Ureter (tissue), 1 donor: ENCODE results near the gene ZNF827. TPM values are rescaled to one million over a fixed set of nuclear protein-coding genes. Genes with fewer than 3 reads are reported as not detected.

Experiments used
- DNase-seq: peaks from one replicate; pipeline ENCODE4 v3.0.0-alpha.2; 2020; ENCODE audit warnings: low spot score
- total RNA-seq: library from RNA; stranded (reverse); gene quantifications from one replicate; pipeline ENCODE4 v1.2.4, GENCODE V29; 2023
- donor health status: DM: yes; HTN: yes; CAD: no.

Gene ZNF827
- total RNA-seq, 1 donor from 2014 or later: 59.4 TPM

DNA sequence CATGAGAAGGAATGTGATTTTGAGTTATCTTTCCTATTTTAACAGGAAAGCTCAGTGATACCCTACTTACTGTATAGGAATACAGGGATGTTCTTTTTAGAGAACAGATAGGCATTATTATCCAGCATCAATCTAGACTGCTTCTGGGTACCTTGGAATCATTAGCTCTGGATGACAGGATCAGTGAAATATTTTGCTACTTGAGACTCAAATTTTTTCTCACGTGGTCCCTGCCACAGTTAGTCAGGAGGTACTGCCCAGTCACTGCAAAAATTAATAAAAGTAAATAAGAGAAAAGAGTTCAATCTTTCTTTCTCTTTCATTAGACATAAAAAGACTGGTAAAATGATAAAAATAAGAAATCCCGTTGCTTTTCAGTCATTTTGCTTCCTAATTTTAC is 5.5 kb downstream of the ZNF827 start:
- no peak for DNase-seq

DNA sequence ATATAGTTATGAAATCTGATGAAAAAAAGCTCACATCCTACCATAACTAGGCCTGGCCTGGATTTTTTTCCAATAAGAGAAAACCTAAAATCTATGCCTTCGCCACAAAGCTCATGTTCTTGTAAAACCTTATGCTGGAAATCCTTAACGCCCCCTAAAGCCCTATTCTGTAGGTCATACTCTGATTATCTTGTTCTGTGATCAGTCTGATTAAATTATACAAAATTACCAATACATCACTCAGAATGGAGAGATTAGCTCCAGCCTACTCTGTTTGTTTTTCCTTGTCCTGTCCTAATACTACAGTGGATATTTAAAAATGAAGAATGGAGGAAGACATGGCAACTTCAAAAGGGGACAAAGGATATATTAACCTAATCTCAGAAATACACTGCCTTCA is 7.2 kb downstream of the ZNF827 start:
- no peak for DNase-seq

DNA sequence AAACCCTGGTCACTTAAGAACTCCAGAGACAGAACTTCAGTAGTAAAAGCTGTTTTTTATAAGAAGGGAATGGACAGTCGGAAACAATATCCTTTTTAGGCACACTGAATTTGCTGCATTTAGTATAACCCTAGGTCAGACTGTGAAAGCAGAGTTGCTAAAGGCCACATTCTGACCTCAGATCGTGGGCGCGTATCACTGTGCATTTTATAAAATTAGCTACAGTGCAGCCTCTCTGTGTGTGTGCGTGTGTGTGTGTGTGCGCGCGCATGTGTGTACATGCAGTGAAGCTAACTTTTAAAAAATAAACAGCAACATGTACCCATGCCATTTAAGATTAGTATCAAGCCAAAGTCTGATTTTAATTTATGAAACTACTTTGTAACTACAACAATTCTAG is 8.0 kb downstream of the ZNF827 start:
- no peak for DNase-seq

DNA sequence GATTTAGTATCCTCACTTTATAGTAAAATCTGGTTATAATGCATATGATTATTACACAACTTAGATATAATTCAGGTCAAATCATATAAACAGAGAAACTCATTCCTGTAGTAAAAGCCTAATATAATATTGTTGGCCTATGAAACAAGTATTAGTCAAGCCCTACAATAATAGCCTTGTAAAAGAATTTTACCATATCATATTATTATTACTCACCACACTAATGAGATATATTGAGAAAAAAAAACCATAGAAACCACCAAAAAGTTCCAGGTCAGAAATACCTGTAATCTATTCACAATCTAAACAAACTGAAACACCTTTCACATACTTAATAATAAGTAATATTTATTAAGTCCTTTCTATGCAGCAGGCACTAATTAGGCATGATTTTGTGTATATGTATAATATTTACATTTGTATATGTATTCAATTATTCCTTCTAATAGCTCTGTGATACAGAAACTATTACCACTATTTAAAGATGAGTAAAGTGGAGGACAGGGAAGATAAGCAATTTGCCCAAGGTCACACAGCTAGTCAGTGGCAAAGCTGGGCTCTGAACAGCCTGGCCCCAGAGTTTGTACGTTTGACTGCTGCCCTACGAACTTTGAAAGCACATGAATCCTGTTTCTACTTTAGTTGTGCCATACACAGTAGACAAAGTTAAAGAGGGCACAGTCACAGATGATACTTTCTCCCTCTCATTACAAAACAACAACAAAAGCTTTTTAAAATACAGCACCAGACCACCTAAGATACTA is 9.0 kb downstream of the ZNF827 start:
- no peak for DNase-seq

DNA sequence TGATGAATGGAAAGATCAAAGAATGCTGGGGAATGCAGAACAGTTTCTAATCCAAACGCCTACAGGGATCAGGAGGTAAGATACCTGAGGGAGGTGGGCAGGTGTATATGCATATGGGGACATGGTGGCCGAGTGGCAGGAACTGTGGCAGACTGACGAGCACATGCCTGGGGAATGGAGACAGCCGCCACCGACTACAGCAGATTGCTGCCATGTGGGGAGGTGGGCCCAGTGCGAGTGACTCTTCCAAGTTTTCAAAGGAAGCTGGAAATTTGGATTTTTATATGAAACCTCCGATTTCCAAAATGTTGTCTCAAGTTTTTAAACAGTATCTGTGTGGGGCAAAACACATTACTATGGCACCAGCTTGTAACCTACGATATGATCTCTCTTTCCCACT is 9.9 kb downstream of the ZNF827 start:
- no peak for DNase-seq

DNA sequence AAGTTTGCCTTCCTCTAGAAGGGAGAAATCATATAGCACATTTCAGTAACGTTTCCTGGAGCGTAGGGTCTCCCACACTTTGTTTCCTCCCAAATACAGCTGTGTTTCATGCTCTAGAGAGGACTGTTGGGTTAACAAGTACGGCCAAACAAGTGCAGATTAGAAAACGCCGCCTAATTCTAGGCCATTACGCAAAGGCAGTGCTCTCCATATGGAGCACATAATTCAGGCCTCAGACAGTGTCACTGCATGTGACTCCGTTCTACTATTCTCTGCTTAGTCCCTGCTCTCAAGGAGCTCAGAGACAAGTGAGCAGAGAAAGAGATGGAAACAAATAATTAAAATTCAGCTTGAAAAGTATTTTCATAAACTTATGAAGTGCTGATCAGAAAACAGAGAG is 11.6 kb downstream of the ZNF827 start:
- no peak for DNase-seq

DNA sequence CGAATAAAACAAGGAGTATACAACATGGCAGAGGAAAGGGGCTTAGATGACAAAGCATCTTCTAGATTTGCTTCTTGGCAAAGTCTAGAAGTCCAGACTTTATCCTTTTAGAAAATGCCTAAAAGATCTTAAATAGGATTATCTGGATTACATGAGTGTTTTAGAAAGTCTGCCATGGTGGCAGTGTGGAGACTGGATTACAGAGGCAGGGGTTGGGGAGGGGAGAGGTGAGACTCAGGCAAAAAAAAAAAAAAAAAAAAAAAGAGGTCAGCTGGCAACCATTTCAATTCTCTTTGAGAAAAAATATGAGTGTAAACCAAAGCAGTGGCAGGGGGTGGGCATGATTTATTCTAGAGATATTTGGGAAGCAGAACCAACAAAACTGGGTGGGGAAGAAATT is 17.4 kb downstream of the ZNF827 start:
- DNase-seq: no peak

DNA sequence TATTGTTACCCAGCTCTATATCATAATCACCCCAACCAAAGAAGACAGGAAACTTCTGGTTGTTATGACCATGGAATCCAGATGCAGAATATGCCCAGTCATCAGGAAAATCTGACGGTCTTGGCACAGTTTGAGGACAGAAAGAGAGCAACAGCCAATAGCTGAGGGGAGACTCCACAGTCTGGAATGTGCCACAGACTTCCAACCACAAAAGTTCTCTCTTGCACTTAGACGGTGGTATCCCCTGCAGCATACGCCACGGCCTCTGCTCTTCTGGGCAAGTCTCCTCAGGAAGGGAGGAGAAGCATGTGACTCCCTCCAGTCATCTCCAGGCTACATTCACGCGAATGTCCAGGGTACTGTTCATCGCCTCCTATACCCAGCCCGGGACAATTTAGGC is 18.4 kb downstream of the ZNF827 start:
- DNase-seq: no peak

DNA sequence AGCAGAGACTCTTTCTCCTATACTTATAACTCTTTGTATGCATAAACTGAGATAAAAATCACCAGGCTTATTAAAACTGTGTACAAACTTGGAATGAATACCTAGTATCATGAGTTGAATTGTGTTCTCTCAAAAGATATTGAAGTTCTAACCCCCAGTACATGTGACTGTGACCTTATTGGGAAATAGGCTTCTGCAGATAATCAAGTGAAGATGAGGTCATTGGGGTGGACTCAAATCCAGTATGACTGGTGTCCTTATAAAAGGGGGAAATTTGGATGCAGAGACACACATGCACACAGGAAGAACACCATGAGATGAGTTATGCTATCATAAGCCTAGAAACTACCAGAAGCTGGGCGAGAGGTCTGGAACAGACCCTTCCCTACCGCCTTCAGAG is 26.2 kb downstream of the ZNF827 start:
- no peak for DNase-seq

DNA sequence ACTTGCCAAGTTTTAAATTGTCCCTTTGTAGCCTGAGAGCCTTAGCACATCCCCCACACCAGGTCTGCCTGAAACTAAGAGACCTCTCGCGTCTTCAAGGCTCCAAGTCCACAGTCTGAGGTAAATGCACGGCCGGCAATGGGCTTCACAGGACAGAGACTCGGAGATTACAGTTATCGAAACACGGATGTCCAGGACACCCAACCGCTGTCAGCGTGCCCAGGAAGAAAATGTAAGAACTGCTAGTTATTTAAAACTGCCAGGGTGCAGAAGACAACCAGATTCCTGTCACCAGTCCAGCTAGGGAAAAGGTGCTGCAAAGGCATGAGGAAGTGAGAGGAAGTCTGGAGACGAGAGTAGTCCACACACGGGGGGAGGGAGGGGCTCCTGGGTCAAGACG is 28.9 kb downstream of the ZNF827 start:
- peak; percentile 74 for DNase-seq

DNA sequence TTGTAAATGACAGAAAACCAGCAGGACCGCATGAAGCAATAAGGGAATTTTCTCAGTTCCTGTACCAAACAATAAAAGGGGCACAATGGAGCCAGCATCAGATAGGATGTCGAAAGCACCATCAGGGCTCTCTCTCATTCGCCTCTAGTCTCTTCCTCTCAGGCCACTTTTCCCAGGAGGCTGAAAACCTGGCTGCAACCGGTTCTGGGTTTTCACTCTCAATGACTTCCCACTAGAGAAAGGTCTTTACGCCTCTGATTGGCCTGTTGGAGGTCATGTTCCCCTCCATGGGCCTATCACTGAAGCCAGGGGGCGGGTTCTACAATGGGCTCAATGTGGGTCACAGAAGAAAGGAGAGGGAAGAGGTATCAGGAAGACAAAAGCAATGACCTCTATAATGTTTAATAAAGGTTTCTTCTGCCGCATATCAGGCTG is 29.3 kb downstream of the ZNF827 start:
- DNase-seq: peak; percentile 91

DNA sequence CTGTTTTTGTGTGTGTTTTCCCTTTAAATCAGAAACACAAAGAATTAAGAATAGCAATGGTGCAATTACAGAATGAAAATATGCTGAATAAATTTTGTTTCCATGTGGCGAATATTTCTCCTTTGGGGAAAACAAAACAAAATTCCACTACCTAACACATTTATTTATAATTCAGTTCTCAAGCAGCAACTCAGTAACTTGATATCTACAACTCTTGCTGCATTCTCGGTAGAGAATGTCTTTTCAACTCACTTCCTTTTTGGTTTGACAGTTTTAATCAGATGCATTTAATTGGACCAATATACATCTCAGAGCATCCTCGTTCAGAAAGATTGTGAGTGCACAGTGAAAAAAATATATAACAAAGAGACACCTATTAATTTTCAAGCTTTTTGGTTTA is 30.8 kb downstream of the ZNF827 start:
- no peak for DNase-seq

DNA sequence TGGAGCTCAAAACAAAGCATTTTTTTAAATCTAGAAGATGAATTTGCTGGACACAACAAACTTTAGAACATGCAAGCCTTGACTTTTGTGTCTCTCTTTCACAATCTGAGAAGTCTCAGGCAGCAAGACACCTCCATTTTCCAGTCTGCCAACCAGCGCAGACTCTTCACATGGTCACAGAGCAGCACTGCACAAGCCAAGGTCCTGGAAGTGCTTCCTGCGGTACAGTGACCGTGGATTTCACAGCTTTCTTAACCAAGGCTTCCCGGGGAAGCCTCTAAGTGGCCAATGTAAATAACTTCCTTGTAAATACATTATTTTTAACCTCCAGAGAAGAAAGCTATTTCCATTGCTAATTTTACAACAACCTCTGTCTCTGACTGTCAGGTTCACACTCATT is 31.2 kb downstream of the ZNF827 start:
- DNase-seq: no peak

DNA sequence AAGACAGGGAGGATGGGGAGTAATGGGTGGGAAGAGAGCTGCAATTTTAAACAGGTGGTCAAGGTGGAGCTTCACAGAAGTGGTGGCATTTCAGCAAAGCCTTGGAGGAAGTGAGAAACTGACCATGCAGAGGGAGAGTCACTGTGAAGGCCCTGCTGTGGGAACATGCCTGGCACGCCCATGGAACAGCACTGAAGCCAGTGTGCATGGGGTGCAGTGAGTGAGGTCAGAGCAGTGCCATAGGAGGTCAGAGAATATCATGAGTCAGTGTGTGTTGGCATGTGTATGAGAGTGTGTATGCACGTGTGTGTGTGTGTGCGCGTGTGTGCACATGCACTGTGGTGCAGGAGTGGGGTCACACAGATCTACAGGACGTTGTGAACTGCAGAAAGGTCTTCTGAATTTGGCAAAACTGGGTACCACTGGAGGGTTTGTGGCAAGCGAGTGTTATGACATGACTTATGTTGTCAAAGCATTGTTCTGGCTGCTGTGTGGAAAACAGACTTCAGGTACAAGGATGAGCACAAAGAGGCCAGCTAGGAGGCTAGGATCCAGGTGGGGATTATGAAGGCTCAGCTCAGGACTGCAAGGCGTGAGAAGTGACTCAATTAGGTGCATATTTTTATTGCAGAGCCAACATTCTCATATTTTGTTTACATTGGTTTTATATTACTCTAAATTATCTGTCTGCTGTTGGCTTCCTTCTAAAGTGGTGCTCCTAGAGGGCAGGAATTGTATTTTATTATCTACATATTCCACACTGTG is 34.0 kb downstream of the ZNF827 start:
- no peak for DNase-seq

DNA sequence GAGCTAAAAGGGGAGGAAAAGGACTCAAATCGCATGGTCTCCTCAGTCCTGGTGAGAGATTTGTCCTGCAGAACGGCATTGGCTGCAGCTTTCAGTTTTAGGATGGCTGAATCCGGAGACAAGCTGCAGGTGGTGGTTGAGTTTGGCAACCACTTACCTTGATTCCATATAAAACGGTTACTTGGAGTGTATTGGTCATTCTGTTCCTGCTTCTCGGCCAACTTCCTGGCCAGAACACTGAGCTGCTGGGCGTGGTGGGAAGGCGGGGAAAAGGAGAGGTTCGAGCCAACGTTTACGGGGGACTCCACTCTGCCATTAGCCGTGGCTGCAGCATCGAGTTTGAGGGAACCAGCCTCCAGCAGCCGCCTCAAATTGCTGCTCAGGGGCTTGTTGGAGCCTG is 36.1 kb downstream of the ZNF827 start:
- DNase-seq: no peak

DNA sequence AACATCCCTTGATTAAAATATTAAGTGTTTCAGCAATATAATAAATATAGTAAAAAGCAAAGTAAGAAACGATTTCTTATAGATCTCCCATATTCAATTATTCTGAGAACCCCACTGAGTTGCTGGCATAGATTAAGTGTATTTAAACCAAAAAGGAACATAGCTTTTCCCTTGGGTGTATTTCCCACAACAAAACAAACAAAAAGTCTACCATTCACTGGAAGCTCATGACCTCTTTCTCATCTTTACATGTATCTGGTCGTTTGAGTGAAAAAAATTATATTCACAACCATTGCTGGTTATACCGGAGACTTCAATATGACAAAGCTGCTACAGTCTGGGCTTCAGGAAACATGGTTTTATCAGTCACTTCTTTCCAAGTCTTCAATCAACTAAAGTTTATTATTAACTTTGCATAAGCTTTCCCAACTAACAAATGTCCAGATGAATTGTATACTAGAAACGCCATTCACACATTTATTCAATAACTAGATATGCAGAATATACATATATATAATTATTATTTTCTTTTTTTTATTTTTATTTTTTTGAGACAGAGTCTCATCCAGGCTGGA is 38.6 kb downstream of the ZNF827 start:
- DNase-seq: no peak

DNA sequence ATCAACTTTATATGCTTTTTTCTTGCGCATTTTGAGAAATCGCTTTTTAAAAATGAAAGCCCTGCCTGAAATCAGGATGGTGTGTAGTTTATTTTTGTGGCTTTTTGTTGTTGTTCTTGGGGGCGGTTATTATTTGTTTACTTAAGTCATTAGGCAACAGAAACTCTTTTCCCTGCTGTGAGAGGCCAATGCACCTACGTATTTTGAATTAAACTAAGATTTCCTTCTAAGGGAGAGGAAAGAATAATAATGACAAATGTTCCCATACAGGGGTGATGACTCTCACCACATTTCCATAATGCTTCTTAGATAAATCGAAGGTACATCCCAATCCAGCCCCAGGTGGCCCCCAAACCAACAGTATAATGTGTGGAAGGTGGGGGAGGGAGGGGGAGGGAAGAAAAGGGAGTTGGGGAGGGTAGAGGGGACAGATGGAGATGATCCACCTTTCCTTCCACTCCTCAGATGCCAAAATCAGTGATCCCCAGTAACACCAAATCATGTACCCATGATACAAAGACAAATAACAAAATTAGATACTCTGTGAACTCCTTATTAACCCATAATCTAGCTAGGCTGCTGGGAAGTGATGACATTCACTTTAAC is 39.6 kb downstream of the ZNF827 start:
- DNase-seq: no peak

DNA sequence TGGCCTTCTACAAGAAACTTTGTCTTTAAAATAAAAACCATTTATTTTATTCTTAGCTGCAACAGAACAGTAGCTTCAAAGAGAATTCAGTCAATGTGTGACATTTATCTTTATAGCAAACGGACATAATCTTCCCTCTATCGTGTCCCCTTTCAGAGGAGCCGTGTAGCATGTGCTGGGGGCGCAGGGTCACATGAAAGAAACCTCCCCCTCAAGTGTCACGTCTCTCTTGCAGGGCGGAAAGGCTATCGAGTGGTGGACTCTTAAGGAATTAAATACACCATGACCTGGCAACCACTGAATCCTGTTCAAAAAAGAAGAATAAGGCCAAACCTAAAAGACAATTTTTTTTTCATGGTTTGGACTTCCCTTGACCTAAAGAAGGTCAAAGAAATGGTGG is 40.2 kb downstream of the ZNF827 start:
- no peak for DNase-seq

DNA sequence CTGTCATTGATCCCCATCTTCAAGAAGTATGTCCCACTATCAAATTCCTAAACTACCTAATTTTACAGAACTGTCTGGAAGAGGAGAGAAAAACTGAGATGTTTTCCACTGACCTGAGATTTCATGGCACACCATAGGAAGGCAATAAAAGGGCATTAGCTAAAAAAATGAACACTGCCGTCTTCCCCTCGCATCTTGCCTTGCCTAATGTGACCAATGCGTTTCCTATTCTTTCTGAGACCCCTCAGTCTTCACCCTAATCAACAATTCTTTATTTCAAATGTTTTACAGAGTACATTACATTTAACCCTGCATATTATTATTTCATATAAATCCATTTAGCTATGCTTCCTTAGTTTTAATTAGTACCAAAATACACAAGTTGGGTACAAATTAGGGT is 43.6 kb downstream of the ZNF827 start:
- no peak for DNase-seq

DNA sequence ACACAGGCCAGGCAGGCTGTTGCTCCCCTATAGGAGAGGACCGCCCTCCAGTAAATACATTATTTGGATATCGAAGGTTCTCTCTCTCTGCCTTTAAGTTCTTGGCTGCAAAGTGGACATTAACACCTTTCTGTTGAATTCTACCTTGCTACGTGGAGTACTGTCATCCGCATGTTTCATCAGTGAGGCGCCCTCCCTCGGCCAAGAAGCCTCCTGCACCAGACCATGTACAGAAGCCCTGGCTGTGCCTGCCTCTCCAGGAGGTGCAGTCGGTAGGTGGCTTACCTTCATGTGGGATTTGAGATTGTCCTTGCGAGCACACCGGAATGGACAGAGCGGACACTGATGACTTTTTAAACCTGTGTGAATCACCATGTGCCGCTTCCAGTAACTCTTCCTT is 46.7 kb downstream of the ZNF827 start:
- no peak for DNase-seq

DNA sequence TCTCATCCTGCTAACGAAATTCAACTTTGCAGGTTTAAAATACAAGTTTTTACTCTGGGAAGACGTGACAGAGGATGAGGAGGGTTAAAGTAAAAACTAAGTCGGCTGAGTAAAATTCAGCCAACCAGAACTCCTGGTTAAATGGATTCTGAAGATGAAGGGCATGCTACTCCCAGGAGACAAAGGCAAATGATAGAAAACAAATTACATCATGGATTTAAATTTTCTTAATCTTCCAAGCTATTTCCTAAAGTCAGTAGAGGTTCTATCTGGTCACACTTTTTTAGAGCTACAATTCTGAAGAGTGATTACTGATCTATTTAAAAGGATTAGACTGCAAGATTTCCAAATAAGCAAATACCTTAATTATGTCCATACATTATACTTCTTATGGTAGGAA is 47.9 kb downstream of the ZNF827 start:
- no peak for DNase-seq

DNA sequence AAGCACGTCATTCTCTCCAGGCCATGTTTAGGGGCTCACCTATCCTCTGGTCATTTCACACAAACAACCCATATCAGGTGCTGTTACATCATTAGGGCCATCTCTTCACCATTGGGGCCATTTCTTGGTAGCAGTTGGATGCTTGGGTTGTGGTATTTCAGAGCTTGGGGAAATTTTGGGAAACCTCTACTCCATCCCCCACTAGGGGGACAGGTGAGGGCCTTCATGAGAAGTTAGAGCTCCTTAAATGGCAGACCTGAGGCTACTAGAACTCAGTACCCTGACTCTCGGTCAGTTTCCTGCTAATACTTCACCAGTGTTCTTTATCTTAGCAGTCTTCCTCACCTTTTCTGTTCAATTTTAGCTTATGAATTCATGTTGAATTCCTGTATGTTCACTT is 50.2 kb downstream of the ZNF827 start:
- no peak for DNase-seq
